Muscle of leg (tissue), 11 donors: ENCODE measurements around the gene MAG. TPM values are rescaled to one million over a fixed set of nuclear protein-coding genes. Genes with fewer than 3 reads are reported as not detected.

Source experiments
- DNase-seq: peaks from one replicate; pipeline ENCODE4 v3.0.0; 2013
- H3K27ac ChIP-seq: one replicate; pipeline ENCODE4 v1.5.1; 2013; ENCODE audit warnings: mild to moderate bottlenecking, low read length, control low read depth
- H3K27me3 ChIP-seq: one replicate; pipeline ENCODE4 v1.6.1; 2013; ENCODE audit warnings: low read length; ENCODE audit not compliant: control insufficient read depth, insufficient read depth
- H3K36me3 ChIP-seq: one replicate; pipeline ENCODE4 v1.6.1; 2013; ENCODE audit warnings: low read length; ENCODE audit not compliant: control insufficient read depth, insufficient read depth
- H3K4me1 ChIP-seq: one replicate; pipeline ENCODE4 v1.6.1; 2013; ENCODE audit warnings: low read length; ENCODE audit not compliant: control insufficient read depth, insufficient read depth
- H3K4me3 ChIP-seq: one replicate; pipeline ENCODE4 v1.5.1; 2013; ENCODE audit warnings: low read length, control low read depth
- H3K9me3 ChIP-seq: replicated peaks from 2 replicates; pipeline ENCODE4 v1.6.1; 2013; ENCODE audit warnings: low read depth, low read length; ENCODE audit not compliant: control insufficient read depth
- WGBS: methylation state at CpG from one replicate; pipeline ENCODE4 v1.1.5; 2013; ENCODE audit warnings: missing lambda C conversion rate; ENCODE audit not compliant: insufficient coverage; 5-methylcytosine and 5-hydroxymethylcytosine counted together
- polyA plus RNA-seq, 8 donors: library from polyadenylated mRNA; unstranded; fragments of 120-200 nt; gene quantifications; one replicate each; pipeline versions ENCODE4 v1.2.1 to v1.2.3, GENCODE V29; 2013; ENCODE audit warnings: inconsistent platforms in 1 of 8, low replicate concordance in 1 of 8; ENCODE audit not compliant: insufficient read length in 8 of 8, insufficient read depth in 1 of 8
- total RNA-seq: library from RNA; stranded (reverse); fragments of 120-200 nt; gene quantifications from one replicate; pipeline ENCODE4 v1.2.4, GENCODE V29; 2013

The MAG gene
- total and polyA plus RNA-seq, 9 donors, result 0.16 to 2.6 (median 0.53) TPM

- H3K36me3 ChIP-seq, result no peaks in the 10 kb centered on the region
- no peaks in the 10 kb centered on the region for H3K9me3 ChIP-seq
- H3K4me1 ChIP-seq, result peaks cover 23% of the 10 kb centered on the region
- WGBS, result 51% methylated on average over 6 of the region's 7 CpGs
- DNase-seq, result no peak
- H3K4me3 ChIP-seq, result no peak overlapping the region
- no peak overlapping the region for H3K27ac ChIP-seq
- no peaks in the 10 kb centered on the region for H3K27me3 ChIP-seq
Observed at GRCh38 chr19:35308910-35309309, 16.9 kb downstream of the MAG start.

- H3K36me3 ChIP-seq, result no peaks in the 10 kb centered on the region
- H3K27me3 ChIP-seq, result no peaks in the 10 kb centered on the region
- no peaks in the 10 kb centered on the region for H3K9me3 ChIP-seq
- 35% methylated on average over 45 of the region's 47 CpGs for WGBS
- H3K4me1 ChIP-seq, result peaks cover 23% of the 10 kb centered on the region
- peak; percentile 81 for DNase-seq
- no peak overlapping the region for H3K4me3 ChIP-seq
- no peak overlapping the region for H3K27ac ChIP-seq
Observed at GRCh38 chr19:35309481-35310279, 17.7 kb downstream of the MAG start.

GRCh38 chr19:35310331-35310730 is 18.4 kb downstream of the MAG start:
- H3K4me1 ChIP-seq, result peaks cover 23% of the 10 kb centered on the region
- DNase-seq, result no peak
- 83% methylated on average over 12 of the region's 12 CpGs for WGBS
- no peaks in the 10 kb centered on the region for H3K36me3 ChIP-seq
- no peak overlapping the region for H3K27ac ChIP-seq
- H3K4me3 ChIP-seq, result no peak overlapping the region
- H3K9me3 ChIP-seq, result no peaks in the 10 kb centered on the region
- H3K27me3 ChIP-seq, result no peaks in the 10 kb centered on the region

- WGBS, result 82% methylated on average over 5 of the region's 10 CpGs
- Histone ChIP-seq H3K27me3 (no peaks in the 10 kb centered on the region), H3K9me3 (no peaks in the 10 kb centered on the region), H3K4me3 (no peak overlapping the region), H3K4me1 (peaks cover 23% of the 10 kb centered on the region), H3K27ac (no peak overlapping the region), H3K36me3 (no peaks in the 10 kb centered on the region)
- DNase-seq, result no peak
Observed at GRCh38 chr19:35310811-35311465, 19.0 kb downstream of the MAG start.

DNA sequence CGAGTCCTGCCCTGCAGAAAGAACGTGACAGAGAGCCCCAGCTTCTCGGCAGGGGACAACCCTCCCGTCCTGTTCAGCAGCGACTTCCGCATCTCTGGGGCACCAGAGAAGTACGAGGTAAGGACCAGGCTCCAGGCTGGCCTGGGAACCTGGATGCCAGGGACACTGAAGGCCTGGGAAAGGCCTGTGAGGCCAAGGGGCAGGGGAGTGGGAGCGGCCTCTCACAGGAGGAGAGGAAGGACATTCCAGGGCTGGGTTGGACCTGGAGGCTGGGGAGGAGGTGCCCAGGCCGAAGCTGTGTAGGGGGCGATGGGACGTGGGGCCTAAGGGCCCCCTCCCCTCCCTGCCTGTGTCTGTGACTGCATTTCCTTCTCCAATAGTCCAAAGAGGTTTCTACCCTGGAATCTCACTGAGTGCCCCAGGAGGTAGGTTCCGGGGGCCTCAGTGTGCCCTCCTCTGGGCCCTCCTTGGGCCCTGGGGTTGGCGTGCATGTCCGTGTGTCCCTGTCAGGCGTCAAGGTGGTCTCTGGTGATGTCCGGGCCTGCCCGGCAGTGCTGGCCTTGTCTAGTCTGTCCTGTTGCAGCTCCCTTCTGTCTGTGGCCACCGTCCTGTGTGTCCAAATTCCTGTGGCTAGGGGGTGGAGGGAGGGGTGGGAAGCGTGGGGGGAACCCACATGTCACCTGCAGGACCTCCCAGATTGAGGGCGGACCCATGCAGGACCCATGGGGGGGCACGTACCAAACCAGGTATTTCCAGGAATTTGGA is 20.1 kb downstream of the MAG start:
- no peak overlapping the region for H3K27ac ChIP-seq
- WGBS, result 73% methylated on average over 16 of the region's 21 CpGs
- no peak overlapping the region for H3K4me3 ChIP-seq
- H3K4me1 ChIP-seq, result peaks cover 23% of the 10 kb centered on the region
- no peaks in the 10 kb centered on the region for H3K9me3 ChIP-seq
- no peaks in the 10 kb centered on the region for H3K36me3 ChIP-seq
- DNase-seq, result no peak
- H3K27me3 ChIP-seq, result no peaks in the 10 kb centered on the region

DNA sequence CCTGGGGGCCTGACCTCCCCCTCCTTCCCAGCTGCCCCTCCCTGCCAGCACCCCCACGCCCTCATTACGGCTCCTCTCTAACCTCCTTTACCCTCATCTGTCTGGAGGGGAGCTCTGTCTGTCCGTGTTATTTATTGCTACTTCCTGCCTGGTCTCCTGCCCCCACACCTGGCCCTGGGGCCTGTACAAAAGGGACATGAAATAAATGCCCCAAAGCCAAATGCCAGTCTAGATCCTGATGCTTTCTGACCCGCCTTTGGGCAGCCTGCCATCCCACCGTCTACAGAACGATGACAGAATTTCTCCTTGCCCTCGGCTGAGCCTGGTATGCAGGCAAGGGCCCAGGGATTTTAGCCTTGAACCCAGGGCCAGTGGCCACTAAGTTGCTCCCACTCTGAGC is 21.6 kb downstream of the MAG start:
- H3K4me1 ChIP-seq, result peaks cover 17% of the 10 kb centered on the region
- no peak overlapping the region for H3K4me3 ChIP-seq
- no peak overlapping the region for H3K27ac ChIP-seq
- no peaks in the 10 kb centered on the region for H3K9me3 ChIP-seq
- DNase-seq, result no peak
- 51% methylated on average over 6 of the region's 7 CpGs for WGBS
- no peaks in the 10 kb centered on the region for H3K36me3 ChIP-seq
- H3K27me3 ChIP-seq, result no peaks in the 10 kb centered on the region

GRCh38 chr19:35314031-35314430 is 22.1 kb downstream of the MAG start:
- no peaks in the 10 kb centered on the region for H3K9me3 ChIP-seq
- H3K4me3 ChIP-seq, result no peak overlapping the region
- no peaks in the 10 kb centered on the region for H3K27me3 ChIP-seq
- peaks cover 16% of the 10 kb centered on the region for H3K4me1 ChIP-seq
- no peak overlapping the region for H3K27ac ChIP-seq
- WGBS, result 89% methylated on average over 5 of the region's 8 CpGs
- no peak for DNase-seq
- no peaks in the 10 kb centered on the region for H3K36me3 ChIP-seq

- DNase-seq, result no peak
- no peak overlapping the region for H3K4me3 ChIP-seq
- H3K4me1 ChIP-seq, result peaks cover 8% of the 10 kb centered on the region
- no peaks in the 10 kb centered on the region for H3K27me3 ChIP-seq
- H3K27ac ChIP-seq, result no peak overlapping the region
- no peaks in the 10 kb centered on the region for H3K9me3 ChIP-seq
- no peaks in the 10 kb centered on the region for H3K36me3 ChIP-seq
- WGBS, result 81% methylated on average over 6 of the region's 10 CpGs
Observed at GRCh38 chr19:35314858-35315470, 23.0 kb downstream of the MAG start.

DNA sequence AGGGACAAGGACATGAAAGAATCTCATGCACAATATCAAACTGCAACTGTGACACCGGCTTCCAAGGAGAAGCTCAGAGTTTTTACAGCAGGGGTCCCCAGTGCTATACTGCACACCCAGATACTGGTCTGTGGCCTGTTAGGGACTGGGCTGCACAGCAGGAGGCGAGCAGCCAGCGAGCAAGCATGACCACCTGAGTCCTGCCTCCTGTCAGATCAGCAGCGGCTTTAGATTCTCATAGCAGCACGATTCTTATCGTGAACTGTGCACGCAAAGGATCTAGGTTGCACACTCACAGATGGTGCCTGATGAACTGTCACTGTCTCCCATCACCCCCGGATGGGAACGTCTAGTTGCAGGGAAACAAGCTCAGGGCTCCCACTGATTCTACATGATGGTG is 23.9 kb downstream of the MAG start:
- H3K4me1 ChIP-seq, result peaks cover 8% of the 10 kb centered on the region
- no peak overlapping the region for H3K27ac ChIP-seq
- H3K4me3 ChIP-seq, result no peak overlapping the region
- no peak for DNase-seq
- no peaks in the 10 kb centered on the region for H3K36me3 ChIP-seq
- H3K27me3 ChIP-seq, result no peaks in the 10 kb centered on the region
- 39% methylated on average over 5 of the region's 9 CpGs for WGBS
- H3K9me3 ChIP-seq, result no peaks in the 10 kb centered on the region

DNA sequence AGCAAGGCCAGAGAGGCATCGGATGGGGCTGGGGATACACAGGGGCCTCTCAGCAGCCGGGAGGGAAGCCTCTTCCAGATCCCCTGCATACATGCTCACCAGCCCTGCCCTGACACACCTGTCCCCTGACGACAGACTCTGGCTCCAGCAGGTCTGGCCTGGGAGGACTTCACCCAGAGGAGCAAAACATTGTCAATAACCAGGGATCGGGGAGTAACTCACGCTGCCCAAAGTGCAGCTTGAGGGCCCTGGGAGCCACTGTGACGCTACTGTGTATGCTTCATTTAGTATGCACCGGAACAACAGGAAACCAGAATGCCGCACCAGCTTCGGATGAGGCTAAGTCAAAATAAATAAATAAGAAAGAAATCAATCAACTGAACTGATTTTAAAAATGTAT is 24.6 kb downstream of the MAG start:
- 48% methylated on average over 6 of the region's 9 CpGs for WGBS
- Histone ChIP-seq H3K9me3 (no peaks in the 10 kb centered on the region), H3K4me3 (no peak overlapping the region), H3K27ac (no peak overlapping the region), H3K4me1 (peaks cover 8% of the 10 kb centered on the region), H3K27me3 (no peaks in the 10 kb centered on the region), H3K36me3 (no peaks in the 10 kb centered on the region)
- DNase-seq, result no peak
